IMR-90 (cell line): Measurements from ENCODE around the gene IER3.
"Not testable (repeated sequence)": the region's sequence is repeated elsewhere in the genome, so short reads cannot be mapped to it uniquely, and the experiment has no call there.

Source experiments
- CTCF ChIP-seq: conservative IDR thresholded peaks from 2 replicates; pipeline ENCODE4 v1.5.1; 2012; ENCODE audit warnings: mild to moderate bottlenecking, low read depth, low read length, improper control_type of control experiment
- ELK1 ChIP-seq: fragments of 150-350 bp; IDR thresholded peaks from 2 replicates; pipeline ENCODE4 v1.6.1; 2016; ENCODE audit warnings: low read depth, mild to moderate bottlenecking, low read length, moderate library complexity, borderline replicate concordance
- MAZ ChIP-seq: IDR thresholded peaks from 2 replicates; pipeline ENCODE4 v1.6.1; 2012; ENCODE audit warnings: low read depth, mild to moderate bottlenecking, low read length, improper control_type of control experiment, moderate library complexity, borderline replicate concordance
- MXI1 ChIP-seq: IDR thresholded peaks from 2 replicates; pipeline ENCODE4 v1.6.1; 2012; ENCODE audit warnings: low read depth, mild to moderate bottlenecking, low read length, moderate library complexity, borderline replicate concordance
- POLR2A ChIP-seq: IDR thresholded peaks from 2 replicates; pipeline ENCODE4 v1.6.1; 2012; ENCODE audit warnings: mild to moderate bottlenecking, low read depth, low read length

- TF ChIP-seq CTCF, MAZ, POLR2A, MXI1, ELK1: not testable (repeated sequence)
These were observed 12.2 kb upstream of the IER3 start for GRCh38 chr6:30756405-30757003.
